ENCODE results near the gene SLC44A4.

SLC44A4 gene

DNA sequence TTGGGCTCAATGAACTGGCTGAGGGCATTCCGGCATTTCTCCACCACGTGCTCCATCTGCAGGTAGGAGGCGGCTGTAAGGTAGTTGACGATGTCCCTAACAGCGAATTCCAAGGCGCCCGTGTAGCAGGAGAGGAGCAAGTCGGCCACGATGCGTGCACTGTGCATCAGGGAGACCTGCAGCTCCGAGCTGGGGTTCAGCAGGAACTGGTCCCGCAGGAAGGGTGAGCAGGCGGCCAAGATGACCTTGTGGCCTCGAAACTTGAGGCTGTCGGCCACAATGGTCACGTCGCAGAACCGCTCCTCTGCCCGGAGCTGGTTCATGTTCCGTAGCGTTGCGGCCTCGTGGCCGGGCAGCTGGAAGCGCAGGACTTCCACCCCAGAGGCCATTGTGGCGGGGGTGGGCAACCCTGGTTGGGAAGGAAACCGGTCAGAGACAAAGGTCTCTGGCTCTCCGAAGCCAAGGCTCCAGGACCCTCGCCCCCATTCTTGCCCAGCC is 22.2 kb upstream of the SLC44A4 start:
- DNase-seq = peak; percentile 56

DNA sequence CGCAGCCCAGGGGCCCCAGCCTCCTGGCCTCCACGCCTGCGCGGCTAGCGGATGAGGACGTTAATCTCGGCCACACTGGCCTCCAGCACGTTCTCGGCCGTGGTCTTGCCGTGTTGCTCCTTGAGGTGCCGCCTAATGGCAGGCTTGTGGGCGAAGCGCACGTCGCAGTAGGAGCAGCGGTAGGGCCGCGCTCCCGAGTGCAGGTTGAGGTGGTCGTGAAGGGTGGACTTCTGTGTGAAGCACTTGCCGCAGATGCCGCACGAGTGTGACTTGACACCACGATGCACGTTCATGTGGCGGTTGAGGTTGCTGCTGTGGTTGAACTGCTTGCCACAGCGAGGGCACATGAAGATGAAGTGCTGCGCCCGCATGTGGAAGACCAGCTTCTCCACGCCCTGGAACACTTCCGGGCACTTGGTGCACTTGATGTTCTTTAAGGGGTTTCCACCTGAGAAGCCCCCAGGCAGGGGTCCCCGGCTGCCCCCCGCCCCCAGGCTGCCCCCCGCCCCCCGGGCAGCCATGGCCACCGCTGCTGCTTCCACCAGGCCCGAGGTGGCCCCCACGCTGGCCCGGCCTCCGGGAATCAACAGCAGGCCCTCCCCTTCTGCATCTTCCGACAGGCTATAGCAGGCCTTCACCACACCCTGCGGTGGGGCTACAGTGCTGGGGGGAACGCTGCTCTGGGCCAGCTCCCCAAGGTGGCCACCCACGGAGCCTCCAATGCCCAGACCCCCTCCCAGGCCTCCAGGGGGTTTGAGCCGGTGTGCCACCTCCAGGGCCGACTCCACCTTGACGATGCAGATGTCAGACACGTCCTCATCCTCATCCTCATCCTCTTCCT is 21.3 kb upstream of the SLC44A4 start:
- DNase-seq = no peak

DNA sequence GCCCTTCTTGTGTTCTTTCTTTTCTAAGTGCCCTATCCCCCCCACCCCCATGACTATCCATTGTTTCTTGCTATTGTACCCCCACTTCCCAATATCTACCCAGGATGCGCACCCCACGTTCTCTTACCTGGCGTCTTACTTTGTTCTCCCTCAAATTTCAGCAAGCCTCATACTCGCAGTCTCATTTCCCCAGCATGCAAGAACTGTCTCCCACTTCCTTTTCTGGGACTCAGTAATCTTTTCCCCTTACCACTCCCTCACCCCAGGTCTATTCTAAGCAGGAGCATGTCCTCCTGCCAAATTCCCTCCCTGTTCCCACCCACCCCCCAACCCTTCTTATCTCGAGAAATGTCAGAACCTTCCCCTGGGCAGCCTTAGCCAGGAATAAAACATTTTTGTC is 20.4 kb upstream of the SLC44A4 start:
- no peak for DNase-seq

DNA sequence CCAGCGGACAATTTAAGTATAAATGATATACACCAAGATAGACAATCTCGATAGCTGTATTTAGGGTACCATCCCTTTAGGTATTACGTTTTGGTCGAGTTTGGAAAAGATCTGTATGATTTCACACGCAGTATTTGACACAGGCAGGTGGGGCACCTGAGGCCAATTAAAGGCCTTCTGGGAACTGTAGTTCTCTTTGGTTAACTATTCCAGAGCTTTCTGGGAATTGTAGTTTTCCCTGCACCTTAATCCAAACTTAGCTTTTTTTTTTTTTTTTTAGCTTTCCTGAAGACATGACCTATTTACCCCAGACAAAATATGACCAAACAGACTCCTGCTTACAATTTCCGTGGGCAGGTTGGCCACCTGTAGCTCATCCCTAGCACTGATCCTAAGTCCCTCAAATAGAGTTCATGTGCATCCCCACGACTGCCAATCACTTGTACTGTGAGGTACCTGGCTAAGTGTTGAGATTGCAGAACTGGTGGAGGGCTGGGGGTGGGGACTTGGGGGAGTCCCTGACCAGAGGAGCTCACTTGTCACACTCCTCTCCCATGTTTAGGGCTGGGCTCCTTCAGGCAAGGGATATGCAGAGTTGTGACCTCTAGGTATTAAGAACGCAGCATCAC is 19.7 kb upstream of the SLC44A4 start:
- peak; percentile 55 for DNase-seq

DNA sequence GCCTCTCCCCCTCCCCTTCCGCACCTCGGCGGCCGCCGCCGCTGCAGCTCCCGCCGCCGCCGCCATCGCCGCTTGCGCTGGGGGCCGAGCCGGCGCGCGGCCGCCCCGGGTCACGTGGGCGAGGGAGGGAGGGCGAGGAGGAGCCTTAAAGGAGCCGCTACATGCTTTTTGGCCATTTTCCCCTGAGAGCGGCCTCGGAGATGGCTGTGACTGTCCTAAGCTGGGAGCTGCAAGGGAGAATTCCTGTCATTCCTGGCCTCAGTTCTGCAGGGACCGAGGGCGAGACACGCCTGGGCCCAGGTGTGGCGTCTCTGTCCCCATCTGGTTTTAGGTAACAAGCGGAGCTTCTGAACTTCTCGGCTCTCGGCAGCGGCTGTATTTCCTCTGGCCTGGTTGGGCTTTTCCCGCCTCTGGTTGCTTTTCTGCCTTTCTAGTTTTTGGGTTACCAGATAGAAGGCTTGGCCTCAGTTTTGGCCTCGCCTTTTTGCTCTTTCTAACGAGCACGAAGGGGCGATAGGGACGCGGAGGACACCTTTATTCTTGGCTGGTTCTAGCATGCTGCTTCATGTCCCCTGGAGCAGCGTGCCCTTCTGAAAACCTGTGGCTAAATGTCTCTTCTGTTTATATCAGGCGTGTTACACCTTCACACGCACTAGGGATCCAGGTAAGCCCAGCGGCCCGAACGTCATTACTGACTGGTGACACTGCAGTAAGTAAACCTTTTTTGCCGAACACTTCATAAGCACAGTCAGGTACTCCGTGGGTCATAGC is 19.0 kb upstream of the SLC44A4 start, which contains the start of gene EHMT2:
EHMT2 (minus strand) TSS at position 87 of the 771 bp plus-strand sequence; CDS start at position 66, 21 bp downstream.
- peak; percentile 91 for DNase-seq

DNA sequence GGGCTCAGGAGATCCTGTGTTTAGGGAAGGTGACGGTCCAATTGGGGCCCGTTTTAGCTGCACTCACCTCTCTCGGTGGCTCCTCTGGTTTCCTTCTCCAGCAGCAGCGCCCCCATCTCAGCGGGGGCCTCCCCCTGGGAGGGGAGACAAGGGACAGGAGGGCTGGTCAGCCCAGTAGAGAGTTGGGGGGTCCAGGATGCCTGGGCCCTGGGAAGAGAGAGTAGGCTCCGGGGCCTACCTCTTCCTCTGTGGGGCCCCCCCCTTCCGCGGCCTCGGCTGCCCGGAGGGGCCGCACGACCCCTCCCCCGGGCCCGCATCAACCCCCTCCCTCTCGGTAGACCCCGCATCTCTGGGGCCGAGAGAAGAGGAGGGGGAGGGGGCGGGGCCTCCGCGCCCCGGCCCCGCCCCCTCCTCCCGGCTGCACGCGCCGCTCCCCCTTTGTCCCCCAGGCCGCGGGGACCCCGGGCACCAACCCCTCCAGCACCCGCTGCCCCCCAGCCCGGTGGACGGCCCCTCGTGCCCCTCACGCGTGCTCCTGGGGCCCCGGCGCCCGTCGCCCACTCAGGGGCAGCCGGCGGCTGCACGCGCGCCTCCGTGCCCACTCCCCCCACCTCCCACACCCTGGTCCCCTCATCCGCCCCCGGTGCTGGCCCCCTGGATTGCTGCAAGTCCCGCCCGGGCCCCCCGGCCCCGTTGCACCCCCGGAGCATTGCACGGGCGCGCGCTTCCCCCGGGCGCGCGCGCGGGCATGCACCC is 18.2 kb upstream of the SLC44A4 start:
- DNase-seq = no peak

DNA sequence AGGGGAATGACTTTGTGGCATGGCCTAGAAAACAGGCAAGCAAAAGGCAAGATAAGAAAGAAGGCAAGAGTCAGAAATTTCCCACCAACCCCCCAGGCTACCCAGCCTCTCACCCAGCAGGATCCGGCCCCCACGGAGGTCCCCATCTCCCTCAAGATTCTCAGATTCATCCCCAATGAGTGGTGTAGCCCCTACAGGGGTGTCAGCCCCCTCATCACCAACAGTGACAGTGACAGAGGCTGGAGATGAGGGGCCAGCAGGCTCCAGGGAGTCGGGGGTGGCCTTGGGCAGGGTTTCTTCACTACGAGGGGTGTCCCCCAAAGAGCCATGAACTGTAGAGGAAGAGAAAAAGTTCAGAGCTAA is 17.7 kb upstream of the SLC44A4 start:
- no peak for DNase-seq

DNA sequence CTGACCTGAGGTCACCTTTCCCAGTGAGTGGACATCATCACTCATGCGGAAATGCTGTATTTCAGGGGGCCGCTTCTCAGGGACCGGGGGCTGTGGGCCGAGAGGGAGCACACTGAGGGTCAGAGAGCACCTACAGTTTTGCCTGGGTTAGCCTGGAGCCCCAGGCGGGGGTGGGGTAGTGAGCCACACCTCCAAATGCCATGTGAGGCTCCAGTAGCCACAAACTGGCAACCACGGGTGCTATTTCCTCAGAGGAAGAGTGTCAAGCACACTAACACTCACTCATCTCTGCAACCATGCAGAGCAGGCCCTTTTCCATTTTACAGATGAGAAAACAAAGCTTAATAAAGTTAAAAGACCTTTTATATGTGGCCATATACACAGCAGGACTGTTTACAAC is 14.0 kb upstream of the SLC44A4 start:
- DNase-seq = no peak

DNA sequence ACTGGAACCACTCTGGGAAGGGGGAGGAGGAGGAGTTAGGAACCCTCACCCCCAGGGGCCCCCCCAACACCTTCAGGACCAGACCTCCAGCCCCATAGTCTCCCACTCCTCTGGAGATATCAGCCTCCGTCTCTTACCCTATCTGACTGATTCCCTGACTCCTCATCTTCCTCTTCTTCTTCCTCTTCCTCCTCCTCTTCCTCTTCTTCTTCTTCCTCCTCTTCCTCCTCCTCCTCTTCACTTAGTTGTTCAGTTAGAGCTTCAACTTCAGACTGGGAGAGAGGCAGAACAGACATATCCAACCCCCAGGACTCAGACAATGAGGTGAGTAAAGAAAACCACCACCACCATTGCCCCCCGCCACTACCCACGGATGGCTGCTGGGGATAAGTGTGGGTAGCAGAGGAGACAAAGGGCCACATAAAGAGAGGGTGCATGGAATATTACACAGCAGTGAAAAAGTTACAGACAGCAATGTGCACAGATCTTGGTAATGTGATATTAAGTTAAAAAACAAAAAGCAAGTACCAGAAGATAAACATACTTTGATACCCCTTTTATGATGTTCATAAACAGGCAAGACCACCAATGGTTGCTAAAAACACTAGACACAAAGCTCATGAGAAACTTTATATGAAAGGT is 10.7 kb upstream of the SLC44A4 start:
- no peak for DNase-seq

DNA sequence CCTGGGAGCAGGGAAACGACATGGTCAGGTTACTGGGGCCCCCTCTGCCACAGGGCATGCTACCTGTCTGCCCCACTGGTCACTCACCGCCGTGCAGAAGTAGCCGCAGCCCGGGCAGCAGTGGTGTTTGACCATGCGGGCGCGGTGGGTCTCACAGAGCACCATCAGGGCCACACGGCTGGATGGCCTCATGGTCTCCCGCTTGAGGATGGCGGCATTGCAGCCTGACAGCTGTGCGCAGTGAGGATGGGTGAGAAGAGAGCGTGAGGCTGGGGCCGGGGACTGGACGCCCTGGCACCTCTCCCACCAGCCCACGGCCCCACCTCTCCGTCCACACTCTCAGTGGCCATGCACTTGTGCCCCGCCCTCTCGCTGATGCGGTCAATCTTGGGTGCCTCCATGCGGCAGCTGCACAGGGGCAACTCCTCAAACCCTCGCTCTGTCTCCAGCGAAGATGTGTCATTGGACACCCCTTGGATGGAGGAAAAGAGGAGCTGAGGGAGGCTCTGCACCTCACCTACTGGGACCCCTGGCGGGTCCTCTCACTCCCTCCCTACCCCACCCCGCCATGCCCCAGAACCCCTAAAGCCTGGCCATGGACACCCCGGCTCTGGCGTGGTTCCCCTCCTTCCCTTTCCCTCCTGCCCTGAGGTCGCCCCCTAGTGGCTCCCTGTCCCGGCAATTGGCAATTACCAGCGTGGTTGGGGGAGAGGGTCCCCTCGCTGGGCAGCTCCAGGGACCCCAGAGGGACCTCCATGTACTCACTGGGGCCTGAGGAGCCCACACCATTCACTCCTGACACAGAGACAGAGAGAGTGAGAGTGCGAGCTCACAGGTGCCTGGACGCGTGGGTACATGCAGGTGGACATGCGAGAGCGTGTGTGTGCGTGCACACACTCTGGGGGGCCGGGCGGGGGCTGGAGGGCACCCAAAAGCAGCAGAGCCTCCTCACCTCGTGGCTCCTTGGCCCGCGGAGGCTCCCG is 9.8 kb upstream of the SLC44A4 start:
- no peak for DNase-seq

DNA sequence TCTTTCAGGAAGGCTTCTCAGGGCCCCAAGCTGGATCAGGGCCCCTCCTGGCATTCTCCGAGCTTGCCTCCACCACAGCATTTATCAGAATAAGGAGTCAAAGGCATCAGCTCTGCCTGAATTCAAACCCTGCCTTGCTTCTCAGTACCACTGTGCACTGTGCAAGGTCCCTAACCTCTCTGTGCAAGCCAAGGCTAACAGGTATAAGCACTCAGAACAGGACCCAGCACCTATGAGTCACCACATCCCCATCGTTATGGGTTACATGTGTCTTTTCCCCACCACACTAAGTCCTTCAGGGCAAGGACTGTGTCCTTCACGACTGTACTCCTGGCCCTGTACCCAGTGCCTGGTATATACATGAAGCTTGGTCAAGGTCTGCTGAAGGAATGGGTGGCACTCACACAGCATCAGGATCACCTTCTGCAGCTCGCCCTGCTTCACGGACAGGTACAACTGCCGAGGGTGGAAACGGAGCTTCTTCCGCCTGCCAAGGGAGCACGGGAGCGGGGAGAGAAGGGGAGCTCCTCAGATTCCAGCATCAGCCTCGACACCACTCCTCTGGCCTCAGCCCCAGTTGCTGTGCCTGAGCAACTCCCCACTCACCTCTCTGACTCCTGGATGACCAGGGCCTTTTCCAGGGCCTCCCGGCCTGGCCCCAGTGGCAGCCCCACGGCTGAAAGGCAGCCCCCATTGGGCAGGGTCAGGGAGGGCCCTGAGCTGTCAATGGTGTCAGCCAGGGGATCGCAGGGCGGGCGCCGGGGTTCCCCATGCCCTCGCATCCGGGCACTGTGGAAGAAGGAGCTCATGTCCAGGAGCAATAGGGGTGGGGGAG is 8.6 kb upstream of the SLC44A4 start:
- DNase-seq = no peak

DNA sequence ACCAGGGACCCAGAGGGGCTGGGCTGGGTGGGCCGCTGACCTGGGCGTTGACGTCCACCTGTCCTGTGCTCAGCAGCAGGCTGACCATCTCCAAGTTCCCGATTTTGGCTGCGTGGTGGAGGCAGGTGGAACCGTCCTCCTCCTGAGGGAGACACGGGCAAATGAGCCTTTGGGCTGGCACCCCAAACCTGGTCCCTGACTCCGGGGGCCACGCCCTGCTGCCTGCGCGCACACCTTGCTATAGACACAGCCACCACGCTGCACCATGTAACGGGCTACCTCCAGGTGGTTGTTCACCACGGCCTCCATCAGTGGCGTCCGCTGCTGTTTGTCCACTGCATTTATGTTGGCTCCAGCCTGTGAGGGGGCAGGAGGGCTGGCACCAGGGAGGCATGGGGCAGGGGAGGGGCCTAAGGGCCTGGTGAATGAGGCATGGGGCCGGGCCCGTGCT is 7.8 kb upstream of the SLC44A4 start:
- no peak for DNase-seq

DNA sequence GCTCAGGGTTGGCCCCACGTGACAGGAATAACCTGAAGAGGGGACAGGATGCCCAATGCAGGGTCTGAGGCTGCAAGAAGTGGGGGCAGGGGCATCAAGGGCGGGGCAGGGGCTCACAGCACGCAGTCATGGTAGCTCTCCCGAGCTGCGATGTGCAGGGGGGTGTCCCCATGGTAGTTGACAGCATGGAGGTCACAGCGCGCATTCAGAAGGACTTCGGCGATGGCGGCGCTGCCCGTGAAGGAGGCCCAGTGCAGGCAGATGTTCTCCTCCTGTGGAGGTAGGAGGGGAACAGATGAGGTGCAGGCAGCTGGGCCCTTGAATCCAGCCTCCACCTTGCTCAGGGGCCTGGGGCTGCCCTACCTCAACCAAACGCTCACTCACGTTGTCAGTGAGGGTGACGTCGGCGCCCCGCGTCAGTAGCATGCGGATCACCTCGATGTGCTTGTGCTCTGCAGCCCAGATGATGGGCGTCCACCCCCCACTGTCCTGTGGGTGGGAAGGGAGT is 5.8 kb upstream of the SLC44A4 start:
- DNase-seq = no peak

DNA sequence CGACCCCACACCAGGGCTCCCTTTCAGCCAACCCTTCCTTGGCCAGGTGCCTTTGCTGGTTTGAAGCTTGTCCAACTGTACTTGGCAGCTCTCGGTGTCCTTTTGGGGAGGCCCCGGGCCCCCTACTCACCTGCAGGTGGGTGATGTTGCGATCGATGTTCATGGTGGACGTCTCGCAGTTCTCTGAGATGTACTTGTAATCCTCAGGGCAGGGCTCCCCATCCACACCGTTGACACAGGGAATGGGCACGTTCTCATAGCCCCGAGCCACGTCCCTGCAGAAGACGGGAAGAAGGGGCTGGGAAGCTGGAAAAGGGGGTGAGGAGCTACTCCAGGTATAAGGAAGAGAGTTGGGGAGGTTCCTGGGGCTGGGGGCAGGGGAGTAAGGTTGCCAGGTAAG is 4.9 kb upstream of the SLC44A4 start:
- no peak for DNase-seq

DNA sequence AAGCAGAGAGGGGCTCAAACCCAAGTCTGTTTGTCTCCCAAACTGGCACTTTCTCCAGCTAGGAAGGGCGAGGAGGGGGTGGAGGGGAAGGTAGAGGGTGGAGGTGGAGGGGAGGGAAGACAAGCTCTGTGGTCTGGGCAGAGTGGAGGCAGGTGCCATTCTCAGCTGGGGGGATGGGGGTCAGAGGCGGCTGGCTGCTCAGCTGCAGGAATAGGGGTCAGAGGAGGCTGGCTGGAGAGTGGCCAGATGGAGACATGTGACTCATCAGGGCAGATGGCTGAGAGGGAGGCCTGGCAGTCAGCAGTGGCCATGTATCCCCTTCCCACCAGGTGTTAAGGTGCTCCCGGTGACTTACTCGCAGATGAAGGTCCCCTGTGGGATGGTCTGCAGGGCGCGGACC is 3.5 kb upstream of the SLC44A4 start:
- DNase-seq = no peak

DNA sequence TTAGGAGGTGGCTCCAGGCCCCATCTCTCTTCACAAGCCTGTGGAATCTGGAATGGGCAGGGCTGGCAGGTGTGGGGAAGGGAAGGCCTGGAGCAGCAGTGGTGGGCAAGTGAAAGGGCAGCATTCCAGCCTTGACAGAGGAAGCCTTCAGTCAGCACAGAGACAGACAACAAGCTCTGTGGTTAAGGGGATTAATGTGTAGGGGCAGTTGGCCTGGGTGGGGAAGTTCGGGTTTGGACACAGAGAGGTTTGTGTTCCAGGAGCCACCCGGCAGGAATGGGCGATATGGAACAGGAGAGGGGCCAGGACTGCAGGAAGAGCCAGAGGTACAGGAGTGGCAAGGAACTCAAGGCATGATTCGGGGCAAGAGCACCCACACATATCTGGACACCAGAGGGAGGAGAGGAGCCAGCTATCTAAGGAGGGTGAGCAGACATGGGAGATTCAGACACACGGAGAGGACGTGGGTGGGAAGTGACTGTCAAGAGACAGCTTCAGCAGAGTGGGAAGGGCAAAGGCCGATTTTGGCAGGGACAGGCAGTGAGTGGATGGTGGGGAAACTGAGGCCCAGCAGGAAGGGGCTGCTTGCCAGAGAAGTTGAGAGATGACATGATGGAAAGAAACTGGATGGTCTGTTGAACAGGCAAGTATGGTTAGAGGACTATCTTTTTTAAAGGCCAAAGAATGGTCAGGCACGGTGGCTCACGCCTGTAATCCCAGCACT is 2.5 kb upstream of the SLC44A4 start:
- no peak for DNase-seq

DNA sequence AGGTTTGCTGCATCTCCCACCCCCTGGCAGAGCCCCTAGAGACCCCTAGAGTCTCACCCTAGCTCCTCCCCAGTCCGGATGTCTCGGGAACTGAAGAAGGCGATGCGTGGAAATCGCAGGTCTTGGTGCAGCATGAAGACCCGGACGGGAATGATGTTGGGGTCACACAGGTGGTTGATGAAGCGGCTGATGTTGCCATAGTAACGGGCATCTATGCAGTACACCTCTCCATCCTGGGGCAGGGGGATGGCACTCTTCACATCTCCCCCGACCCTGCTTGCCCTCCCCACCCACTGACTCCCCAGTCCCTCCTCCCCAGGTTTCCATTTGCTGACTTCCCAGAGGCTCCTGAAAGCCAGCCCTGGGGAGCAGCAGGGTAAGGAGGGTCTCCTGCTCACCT is 1.8 kb upstream of the SLC44A4 start:
- DNase-seq = no peak

DNA sequence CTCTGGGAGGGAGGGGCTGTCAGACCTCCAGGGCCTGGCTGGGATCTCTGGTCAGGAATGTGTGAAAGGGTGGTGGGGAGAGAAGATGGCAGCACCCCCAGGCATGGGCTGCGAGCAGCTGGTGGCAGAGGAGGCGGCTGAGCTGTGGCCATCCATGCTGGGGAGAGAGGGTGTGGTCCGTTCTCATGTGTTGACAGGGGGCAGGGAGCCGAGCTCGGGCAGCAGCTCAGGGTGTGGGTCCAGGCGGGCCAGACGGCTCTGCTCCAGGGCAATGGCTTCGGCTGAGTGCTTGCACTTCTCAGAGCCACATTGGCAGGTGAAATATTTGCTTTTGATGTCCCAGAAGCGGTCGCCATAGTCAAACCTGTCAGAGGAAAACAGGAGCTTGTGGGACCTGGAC is 1.1 kb upstream of the SLC44A4 start:
- DNase-seq = no peak

DNA sequence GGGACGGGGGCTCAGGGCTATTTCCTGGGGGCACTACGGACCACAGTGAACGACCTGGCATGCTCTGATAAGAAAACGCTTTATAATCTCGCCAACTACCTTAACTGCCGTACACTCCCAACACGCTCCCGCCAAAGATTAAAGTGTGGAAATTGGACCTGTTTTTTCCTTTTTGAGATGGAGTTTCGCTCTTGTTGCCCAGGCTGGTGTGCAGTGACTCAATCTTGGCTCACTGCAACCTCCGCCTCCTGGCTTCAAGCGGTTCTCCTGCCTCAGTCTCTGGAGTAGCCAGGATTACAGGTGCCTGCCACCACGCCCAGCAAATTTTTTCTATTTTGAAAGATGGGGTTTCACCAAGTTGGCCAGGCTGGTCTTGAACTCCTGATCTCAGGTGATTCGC is 346 bp upstream of the SLC44A4 start:
- no peak for DNase-seq
